ENCODE results near the gene ELOVL6. TPM values are rescaled to one million over a fixed set of nuclear protein-coding genes. Genes with fewer than 3 reads are reported as not detected.
"Not testable (repeated sequence)": the region's sequence is repeated elsewhere in the genome, so short reads cannot be mapped to it uniquely, and the experiment has no call there.

The ELOVL6 gene
- total and polyA plus RNA-seq, 8 donors, result 8.8 to 43.0 (median 12.5) TPM

DNA sequence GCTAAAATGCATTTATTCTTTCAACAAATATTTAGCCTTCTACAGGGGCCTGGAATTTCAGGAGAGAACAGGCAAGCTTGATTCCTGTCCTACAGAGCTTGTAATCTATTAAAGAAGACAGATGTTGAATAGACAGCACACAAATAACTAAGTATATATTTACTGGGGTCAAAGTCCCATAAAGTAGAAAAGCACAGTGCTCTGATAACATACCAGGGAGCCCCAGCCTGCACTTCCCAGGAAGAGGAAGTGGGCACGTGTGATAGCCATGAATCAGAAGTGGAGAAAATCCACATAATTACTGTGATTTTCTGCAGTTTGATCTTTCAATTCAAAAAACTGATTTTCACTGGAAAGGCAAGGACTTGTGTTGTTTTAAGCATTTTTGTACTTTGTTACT is 156.7 kb downstream of the ELOVL6 start:
- Histone ChIP-seq H3K4me3 (no peak overlapping the region), H3K27ac (no peak overlapping the region), H3K36me3 (no peaks in the 10 kb centered on the region), H3K9me3 (no peaks in the 10 kb centered on the region), H3K4me1 (no peaks in the 10 kb centered on the region), H3K27me3 (peaks cover 0 to 64% of the 10 kb centered on the region in 2 donors)
- ATAC-seq (no peak), DNase-seq (no peak)
- TF ChIP-seq, protein P1, sequence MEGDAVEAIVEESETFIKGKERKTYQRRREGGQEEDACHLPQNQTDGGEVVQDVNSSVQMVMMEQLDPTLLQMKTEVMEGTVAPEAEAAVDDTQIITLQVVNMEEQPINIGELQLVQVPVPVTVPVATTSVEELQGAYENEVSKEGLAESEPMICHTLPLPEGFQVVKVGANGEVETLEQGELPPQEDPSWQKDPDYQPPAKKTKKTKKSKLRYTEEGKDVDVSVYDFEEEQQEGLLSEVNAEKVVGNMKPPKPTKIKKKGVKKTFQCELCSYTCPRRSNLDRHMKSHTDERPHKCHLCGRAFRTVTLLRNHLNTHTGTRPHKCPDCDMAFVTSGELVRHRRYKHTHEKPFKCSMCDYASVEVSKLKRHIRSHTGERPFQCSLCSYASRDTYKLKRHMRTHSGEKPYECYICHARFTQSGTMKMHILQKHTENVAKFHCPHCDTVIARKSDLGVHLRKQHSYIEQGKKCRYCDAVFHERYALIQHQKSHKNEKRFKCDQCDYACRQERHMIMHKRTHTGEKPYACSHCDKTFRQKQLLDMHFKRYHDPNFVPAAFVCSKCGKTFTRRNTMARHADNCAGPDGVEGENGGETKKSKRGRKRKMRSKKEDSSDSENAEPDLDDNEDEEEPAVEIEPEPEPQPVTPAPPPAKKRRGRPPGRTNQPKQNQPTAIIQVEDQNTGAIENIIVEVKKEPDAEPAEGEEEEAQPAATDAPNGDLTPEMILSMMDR (IDR thresholded peaks at IDR 0.05), result no peak
- intact Hi-C loops (cut with DNase I), result no loop called here

DNA sequence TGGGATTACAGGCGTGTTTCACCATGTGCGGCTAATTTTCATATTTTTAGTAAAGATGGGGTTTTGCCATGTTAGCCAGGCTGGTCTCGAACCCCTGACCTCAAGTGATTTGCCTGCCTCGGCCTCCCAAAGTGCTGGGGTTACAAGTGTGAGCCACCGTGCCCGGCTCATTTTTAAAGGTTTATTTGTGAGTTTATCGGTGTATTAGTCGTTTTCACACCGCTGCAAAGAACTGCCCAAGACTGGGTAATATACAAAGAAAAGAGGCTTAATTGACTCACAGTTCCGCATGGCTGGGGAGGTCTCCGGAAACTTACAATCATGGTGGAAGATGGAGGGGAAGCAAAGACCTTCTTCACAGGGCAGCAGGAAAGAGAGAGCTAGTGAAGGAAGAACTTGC is 159.3 kb downstream of the ELOVL6 start:
- H3K36me3 ChIP-seq; H3K27ac ChIP-seq; DNase-seq; intact Hi-C loops (cut with DNase I); H3K9me3 ChIP-seq; H3K4me1 ChIP-seq; ATAC-seq; H3K4me3 ChIP-seq: not testable (repeated sequence)
- H3K27me3 ChIP-seq, result peaks cover 0 to 76% of the 10 kb centered on the region in 2 donors

DNA sequence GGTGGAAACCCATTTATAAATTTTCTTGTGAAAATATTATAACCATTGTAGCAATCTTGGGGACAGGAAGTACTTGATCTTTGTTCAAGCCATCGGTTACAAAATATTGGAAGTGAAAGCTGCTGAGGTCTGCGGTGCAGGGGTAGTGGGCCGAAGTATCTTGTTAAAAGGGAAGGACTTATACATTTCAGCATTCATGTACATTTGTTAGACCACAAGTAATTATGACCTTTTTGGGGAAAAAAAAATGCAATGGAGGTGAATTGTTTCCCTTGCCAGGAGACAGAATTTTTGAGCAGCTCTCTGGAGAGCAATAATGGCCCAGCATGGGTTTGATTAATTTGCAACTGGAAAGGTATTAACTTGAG is 164.4 kb downstream of the ELOVL6 start:
- Histone ChIP-seq H3K27ac (no peak overlapping the region), H3K27me3 (peaks cover 0 to 66% of the 10 kb centered on the region in 2 donors), H3K4me1 (peaks cover 0 to 9% of the 10 kb centered on the region in 2 donors), H3K9me3 (no peaks in the 10 kb centered on the region), H3K4me3 (no peak overlapping the region), H3K36me3 (no peaks in the 10 kb centered on the region)
- intact Hi-C loops (cut with DNase I), result no loop called here
- TF ChIP-seq, protein P1 (IDR thresholded peaks at IDR 0.05), result no peak
- ATAC-seq (peak; percentile 44), DNase-seq (peak in 1 of 4 donors; percentile 39)

DNA sequence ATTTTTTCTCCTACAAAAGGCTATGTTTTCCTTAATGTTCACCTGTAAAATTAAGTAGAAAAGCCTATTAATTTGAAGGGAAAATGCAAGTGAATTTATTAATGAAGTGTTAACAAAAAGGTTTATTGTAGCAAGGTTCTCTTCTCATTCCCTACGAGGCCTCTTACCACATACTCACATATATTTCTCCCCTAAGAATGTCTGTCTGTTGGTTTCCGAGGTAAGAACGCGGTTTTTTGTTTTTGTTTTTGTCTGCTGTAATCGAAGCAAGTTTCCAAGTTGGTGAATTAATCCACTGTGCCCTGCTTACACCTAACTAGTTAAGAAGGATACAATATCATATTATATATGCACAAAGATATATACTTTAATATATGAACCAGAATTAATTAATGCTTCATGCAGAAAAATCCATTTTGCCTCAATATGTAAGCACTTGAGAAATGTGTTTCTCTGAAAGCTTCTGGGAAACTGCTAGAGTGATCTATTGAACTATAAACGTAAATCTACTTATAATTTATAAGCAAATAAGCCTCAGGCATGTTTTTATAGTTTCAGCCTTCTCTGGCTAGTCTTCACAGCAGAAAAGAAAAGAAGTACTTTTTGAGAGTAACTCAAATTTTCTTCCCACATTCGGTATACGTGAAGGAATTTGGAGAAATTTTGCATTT is 164.9 kb downstream of the ELOVL6 start:
- H3K4me3 ChIP-seq, result no peak overlapping the region
- TF ChIP-seq, protein P1 (IDR thresholded peaks at IDR 0.05), result no peak
- peaks cover 0 to 9% of the 10 kb centered on the region in 2 donors for H3K4me1 ChIP-seq
- no peak for ATAC-seq
- no peaks in the 10 kb centered on the region for H3K36me3 ChIP-seq
- DNase-seq, result no peak
- no peaks in the 10 kb centered on the region for H3K9me3 ChIP-seq
- peaks cover 0 to 61% of the 10 kb centered on the region in 2 donors for H3K27me3 ChIP-seq
- no peak overlapping the region for H3K27ac ChIP-seq
- intact Hi-C loops (cut with DNase I), result no loop called here

DNA sequence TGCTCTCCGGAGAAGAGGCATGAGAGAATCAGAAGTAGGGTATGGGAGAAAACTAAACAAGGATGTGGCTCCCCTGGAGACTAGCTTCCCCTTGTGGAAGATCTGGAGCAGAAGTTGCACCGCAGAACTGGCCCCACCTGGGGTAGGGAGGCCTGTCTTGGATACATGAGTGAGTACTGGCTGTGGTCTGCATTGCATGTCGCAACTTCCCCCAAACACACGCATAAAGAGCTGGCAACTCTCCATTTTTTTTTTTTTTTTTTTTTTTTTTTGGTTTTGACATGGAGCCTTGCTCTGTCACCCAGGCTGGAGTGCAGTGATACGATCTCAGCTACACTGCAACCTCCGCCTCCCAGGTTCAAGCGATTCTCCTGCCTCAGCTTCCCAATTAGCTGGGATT is 165.8 kb downstream of the ELOVL6 start:
- Histone ChIP-seq H3K9me3 (no peaks in the 10 kb centered on the region), H3K36me3 (no peaks in the 10 kb centered on the region), H3K4me1 (peaks cover 0 to 9% of the 10 kb centered on the region in 2 donors), H3K27me3 (peaks cover 0 to 52% of the 10 kb centered on the region in 2 donors), H3K27ac (no peak overlapping the region), H3K4me3 (no peak overlapping the region)
- ATAC-seq, result peak; percentile 54
- intact Hi-C loops (cut with DNase I), result no loop called here
- DNase-seq, result peak in 1 of 4 donors; percentile 54
- TF ChIP-seq, protein P1 (IDR thresholded peaks at IDR 0.05), result no peak

DNA sequence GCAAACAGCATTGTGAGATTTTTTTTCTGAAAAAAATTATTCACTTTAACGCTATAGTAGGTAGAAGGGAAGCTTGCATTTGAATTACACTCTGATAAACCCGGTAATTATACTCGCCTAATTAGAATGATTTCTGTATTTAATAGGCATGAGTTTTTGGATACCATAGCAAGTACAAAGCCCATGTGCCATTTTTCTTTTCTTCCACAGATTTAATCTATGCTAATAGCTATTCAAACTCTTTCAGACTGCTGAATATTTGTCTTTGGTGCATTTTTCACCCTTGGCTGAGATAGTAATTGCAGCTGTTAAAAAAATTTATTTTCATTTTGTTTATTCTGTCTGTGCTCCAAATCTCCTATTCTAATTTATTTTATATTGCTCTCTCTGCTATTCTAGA is 172.7 kb downstream of the ELOVL6 start:
- no peak overlapping the region for H3K27ac ChIP-seq
- DNase-seq (no peak), ATAC-seq (no peak)
- H3K4me1 ChIP-seq, result no peaks in the 10 kb centered on the region
- H3K36me3 ChIP-seq, result no peaks in the 10 kb centered on the region
- no peaks in the 10 kb centered on the region for H3K9me3 ChIP-seq
- peaks cover 3 to 21% of the 10 kb centered on the region in 2 donors for H3K27me3 ChIP-seq
- TF ChIP-seq, protein P1 (IDR thresholded peaks at IDR 0.05), result no peak
- H3K4me3 ChIP-seq, result no peak overlapping the region
- intact Hi-C loops (cut with DNase I), result no loop called here
